SH-SY5Y (cell line): Measurements from ENCODE around the gene P2RX5.

Source experiments
- GATA2 ChIP-seq: IDR thresholded peaks from 2 replicates; pipeline ENCODE4 v1.6.1; 2011; ENCODE audit warnings: mild to moderate bottlenecking, low read depth, low read length
- GATA3 ChIP-seq: IDR thresholded peaks from 2 replicates; pipeline ENCODE4 v1.6.1; 2011; ENCODE audit warnings: low read depth, mild to moderate bottlenecking, low read length, moderate library complexity

The P2RX5 gene

GRCh38 chr17:3695723-3696411 is at the start of gene P2RX5:
TSS of gene P2RX5 (minus strand) at chr17:3696155. CDS start at chr17:3696005, 150 bp downstream.
- TF ChIP-seq GATA3, result no peak
- no peak for TF ChIP-seq GATA2

DNA sequence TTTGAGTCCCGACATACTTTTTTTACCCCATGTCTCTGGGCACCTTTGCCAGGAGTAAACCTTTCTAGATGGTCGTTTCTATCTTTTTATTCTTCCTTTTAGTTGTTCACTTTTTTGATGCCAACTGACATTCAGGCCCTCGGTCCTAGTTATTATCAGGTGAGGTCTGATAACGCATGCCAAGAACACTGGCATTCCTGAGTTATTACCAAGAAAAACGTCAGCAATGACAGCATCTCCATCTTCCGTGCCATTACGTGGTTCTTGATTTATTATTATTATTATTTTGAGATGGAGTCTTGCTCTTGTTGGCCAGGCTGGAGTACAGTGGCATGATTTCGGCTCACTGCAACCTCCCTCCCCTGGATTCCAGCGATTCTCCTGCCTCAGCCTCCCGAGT is 49.1 kb upstream of the P2RX5 start:
- no peak for TF ChIP-seq GATA2
- TF ChIP-seq GATA3, result no peak

GRCh38 chr17:3744014-3744413 is 48.1 kb upstream of the P2RX5 start:
- TF ChIP-seq GATA2 (no peak), GATA3 (no peak)

DNA sequence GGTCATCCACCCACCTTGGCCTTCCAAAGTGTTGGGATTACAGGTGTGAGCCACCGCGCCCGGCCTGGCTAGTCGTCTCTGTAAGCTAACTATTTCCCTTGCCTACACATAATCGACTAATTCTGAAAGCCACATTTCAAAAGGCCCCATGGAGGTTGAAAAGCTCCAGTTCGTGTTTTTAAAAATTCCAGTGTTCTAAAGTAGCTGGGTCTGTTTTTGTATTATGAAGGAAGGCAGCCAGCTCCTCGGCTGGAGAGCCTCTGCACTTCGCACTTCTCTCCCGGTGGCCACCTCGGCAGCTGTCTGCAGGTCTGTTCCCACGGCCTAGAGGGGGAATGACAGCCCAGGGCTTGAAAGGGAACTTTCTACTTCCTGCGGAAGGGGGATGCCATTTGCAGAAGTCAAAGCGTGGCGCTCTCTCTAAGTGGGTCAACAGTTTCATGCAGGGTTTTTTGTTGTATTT is 44.7 kb upstream of the P2RX5 start:
- TF ChIP-seq GATA2, result no peak
- no peak for TF ChIP-seq GATA3

GRCh38 chr17:3739422-3740124 is 43.6 kb upstream of the P2RX5 start:
- TF ChIP-seq GATA3, result no peak
- no peak for TF ChIP-seq GATA2

GRCh38 chr17:3738562-3739295 is 42.8 kb upstream of the P2RX5 start:
- TF ChIP-seq GATA3, result no peak
- TF ChIP-seq GATA2, result no peak

GRCh38 chr17:3735515-3735914 is 39.6 kb upstream of the P2RX5 start:
- TF ChIP-seq GATA2 (no peak), GATA3 (no peak)

GRCh38 chr17:3732210-3732621 is 36.3 kb upstream of the P2RX5 start:
- TF ChIP-seq GATA3 (no peak), GATA2 (no peak)

DNA sequence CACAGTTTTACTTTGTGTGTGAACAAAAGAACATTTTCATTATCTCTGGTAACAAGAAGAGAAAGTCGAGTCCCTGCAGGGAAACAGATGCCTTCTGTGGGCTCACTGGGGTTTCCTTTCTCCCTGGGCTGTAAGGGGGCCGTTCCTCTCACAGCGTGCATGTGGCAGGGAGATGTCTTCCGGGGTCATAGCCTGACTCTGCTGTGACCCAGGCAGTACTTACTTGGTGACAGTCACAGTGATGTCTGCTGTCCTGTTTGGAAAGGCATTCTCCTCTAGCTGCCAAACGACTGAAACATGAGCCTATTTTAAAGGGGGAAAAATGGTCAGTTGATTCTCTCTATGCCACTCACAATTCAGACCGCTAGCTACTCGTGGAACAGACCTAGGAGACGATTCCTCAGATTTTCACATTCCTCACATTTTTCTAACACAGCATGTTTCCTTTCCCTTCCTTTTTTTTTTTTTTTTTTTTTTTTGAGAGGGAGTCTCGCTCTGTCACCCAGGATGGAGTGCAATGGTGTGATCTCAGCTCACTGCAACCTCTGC is 35.0 kb upstream of the P2RX5 start:
- TF ChIP-seq GATA3 (no peak), GATA2 (no peak)

GRCh38 chr17:3729881-3730280 is 33.9 kb upstream of the P2RX5 start:
- TF ChIP-seq GATA3, result no peak
- no peak for TF ChIP-seq GATA2

DNA sequence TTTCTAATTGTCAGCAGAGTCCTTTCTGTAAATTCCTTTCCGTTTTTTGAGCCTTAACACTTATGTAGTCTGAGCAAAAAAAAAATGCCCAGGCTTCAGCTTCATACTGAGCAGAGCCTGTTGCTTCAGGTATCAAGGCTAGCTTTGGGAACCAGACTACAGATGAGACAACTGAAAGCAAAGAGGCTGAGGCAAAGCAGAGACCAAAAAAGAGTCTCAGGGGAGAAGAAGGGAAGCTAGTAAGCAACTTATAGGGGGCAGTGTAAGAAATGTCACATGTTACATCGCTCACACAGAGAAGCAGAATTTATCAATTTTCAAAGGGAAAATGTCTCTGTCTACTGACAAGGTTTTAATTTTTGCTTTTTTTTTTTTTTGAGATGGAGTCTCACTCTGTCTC is 31.1 kb upstream of the P2RX5 start:
- TF ChIP-seq GATA2 (no peak), GATA3 (no peak)

DNA sequence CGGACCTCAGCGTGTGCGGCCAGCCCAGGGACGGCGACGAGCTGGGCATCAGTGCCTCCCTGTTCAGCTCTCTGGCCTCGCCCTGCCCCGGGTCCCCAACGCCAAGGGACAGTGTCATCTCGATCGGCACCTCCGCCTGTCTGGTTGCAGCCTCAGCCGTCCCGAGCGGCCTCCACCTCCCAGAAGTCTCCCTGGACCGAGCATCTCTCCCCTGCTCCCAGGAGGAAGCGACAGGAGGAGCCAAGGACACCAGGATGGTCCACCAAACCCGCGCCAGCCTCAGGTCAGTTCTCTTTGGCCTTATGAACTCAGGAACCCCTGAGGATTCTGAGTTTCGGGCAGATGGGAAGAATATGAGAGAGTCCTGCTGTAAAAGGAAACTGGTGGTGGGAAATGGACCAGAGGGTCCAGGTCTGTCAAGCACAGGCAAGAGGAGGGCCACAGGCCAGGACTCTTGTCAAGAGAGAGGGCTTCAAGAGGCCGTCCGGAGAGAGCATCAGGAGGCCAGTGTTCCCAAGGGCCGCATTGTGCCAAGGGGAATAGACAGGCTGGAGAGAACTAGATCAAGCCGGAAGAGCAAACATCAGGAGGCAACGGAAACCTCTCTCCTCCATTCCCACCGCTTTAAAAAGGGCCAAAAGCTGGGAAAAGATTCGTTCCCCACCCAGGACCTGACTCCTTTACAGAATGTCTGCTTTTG is 28.6 kb upstream of the P2RX5 start:
- TF ChIP-seq GATA2, result no peak
- no peak for TF ChIP-seq GATA3

GRCh38 chr17:3723556-3724377 is 27.8 kb upstream of the P2RX5 start, which contains the start of gene HASPIN:
TSS of gene HASPIN (plus strand) at chr17:3723903. CDS start at chr17:3723936, 33 bp downstream.
- TF ChIP-seq GATA3, result no peak
- no peak for TF ChIP-seq GATA2
